ENCODE measurements around the gene OR10G4.

The OR10G4 gene

DNA sequence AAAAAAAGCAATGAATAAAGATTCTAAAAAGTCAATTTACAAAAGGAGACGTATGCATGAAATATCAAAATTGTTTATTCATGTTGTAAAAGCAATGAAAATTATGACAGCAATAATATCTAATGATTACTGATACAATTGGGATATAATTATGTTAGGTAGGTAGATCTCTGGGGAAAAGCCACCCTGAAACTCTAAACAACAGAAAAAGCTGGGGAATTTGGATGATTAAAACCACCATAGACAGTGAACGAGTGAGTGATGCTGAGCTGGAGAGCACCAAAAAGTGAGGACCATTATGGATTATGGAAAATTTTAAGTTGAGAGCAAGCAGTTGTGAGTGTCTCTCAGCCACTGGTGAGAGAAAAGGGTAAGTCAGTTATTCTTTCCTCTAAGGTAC lies 13.7 kb downstream of the OR10G4 start, which contains the start of gene OR10G8:
OR10G8 (plus strand) TSS at position 301 of the 400 bp plus-strand sequence. CDS start 2,825 bp downstream, outside the sequence.
- Histone ChIP-seq H3K79me2 (ENCODE audit: low read length) (no peaks in the 10 kb centered on the region), H3F3A (ENCODE audit: insufficient read depth, low read length) (no peaks in the 10 kb centered on the region), H3K27me3 (replicated peaks; ENCODE audit: insufficient read depth, low read length) (no peaks in the 10 kb centered on the region), H3K9me2 (replicated peaks; ENCODE audit: insufficient read depth, low read length) (no peaks in the 10 kb centered on the region), H3K4me2 (ENCODE audit: low read depth, low read length) (no peak within 1 kb of the TSS), H4K20me1 (ENCODE audit: insufficient read depth, low read length) (no peaks in the 10 kb centered on the region), H3K4me1 (ENCODE audit: low read length) (no peaks in the 10 kb centered on the region), H3K4me3 (ENCODE audit: low read length) (no peak within 1 kb of the TSS), H2AFZ (ENCODE audit: low read length) (no peak within 1 kb of the TSS), H3K9ac (ENCODE audit: low read length) (no peak within 1 kb of the TSS), H3K27ac (ENCODE audit: low read length) (no peak within 1 kb of the TSS), H3K36me3 (replicated peaks; ENCODE audit: insufficient read depth, low read length) (no peaks in the 10 kb centered on the region), H3K9me3 (replicated peaks; ENCODE audit: insufficient read depth, low read length) (no peaks in the 10 kb centered on the region)
- no peak for DNase-seq
- TF ChIP-seq, protein P1, sequence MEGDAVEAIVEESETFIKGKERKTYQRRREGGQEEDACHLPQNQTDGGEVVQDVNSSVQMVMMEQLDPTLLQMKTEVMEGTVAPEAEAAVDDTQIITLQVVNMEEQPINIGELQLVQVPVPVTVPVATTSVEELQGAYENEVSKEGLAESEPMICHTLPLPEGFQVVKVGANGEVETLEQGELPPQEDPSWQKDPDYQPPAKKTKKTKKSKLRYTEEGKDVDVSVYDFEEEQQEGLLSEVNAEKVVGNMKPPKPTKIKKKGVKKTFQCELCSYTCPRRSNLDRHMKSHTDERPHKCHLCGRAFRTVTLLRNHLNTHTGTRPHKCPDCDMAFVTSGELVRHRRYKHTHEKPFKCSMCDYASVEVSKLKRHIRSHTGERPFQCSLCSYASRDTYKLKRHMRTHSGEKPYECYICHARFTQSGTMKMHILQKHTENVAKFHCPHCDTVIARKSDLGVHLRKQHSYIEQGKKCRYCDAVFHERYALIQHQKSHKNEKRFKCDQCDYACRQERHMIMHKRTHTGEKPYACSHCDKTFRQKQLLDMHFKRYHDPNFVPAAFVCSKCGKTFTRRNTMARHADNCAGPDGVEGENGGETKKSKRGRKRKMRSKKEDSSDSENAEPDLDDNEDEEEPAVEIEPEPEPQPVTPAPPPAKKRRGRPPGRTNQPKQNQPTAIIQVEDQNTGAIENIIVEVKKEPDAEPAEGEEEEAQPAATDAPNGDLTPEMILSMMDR (IDR thresholded peaks at IDR 0.05; ENCODE audit: low read length), result no peak
- TF ChIP-seq EZH2 (optimal IDR thresholded peaks at IDR 0.05; ENCODE audit: low read depth, low read length) (no peak), EZH2phosphoT487 (IDR thresholded peaks at IDR 0.05; ENCODE audit: low read length) (no peak)

DNA sequence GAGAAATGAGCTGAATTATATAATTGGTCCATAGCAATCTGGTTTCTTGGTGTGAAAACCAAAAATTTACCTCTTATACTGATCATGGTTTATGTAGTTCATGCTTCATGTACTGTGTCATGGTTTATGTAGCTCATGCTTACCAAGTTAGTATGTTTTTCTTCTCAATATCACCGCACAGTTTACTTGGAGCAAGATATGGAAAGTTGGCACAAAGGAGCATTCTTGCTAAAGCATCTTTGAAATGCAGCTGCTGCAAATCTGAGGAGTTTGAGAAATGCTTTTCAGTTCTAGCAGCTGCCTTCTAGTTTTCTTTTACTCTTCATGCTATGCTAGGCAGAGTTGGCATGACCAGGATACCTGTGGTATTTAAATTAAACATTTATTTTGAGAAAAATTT lies 23.9 kb downstream of the OR10G4 start:
- no peaks in the 10 kb centered on the region for H4K20me1 ChIP-seq (ENCODE audit: insufficient read depth, low read length)
- H3K9me2 ChIP-seq (replicated peaks; ENCODE audit: insufficient read depth, low read length), result no peaks in the 10 kb centered on the region
- H3K4me3 ChIP-seq (ENCODE audit: low read length), result no peak overlapping the region
- no peak overlapping the region for H3K9ac ChIP-seq (ENCODE audit: low read length)
- H3K4me2 ChIP-seq (ENCODE audit: low read depth, low read length), result no peak overlapping the region
- no peaks in the 10 kb centered on the region for H3K9me3 ChIP-seq (replicated peaks; ENCODE audit: insufficient read depth, low read length)
- no peak overlapping the region for H3K27ac ChIP-seq (ENCODE audit: low read length)
- no peak overlapping the region for H2AFZ ChIP-seq (ENCODE audit: low read length)
- DNase-seq, result no peak
- H3K79me2 ChIP-seq (ENCODE audit: low read length), result no peaks in the 10 kb centered on the region
- H3F3A ChIP-seq (ENCODE audit: insufficient read depth, low read length), result no peaks in the 10 kb centered on the region
- H3K27me3 ChIP-seq (replicated peaks; ENCODE audit: insufficient read depth, low read length), result no peaks in the 10 kb centered on the region
- H3K4me1 ChIP-seq (ENCODE audit: low read length), result no peaks in the 10 kb centered on the region
- H3K36me3 ChIP-seq (replicated peaks; ENCODE audit: insufficient read depth, low read length), result no peaks in the 10 kb centered on the region
- TF ChIP-seq EZH2phosphoT487 (IDR thresholded peaks at IDR 0.05; ENCODE audit: low read length) (no peak), EZH2 (optimal IDR thresholded peaks at IDR 0.05; ENCODE audit: low read depth, low read length) (no peak)
- TF ChIP-seq, protein P1 (IDR thresholded peaks at IDR 0.05; ENCODE audit: low read length), result no peak

DNA sequence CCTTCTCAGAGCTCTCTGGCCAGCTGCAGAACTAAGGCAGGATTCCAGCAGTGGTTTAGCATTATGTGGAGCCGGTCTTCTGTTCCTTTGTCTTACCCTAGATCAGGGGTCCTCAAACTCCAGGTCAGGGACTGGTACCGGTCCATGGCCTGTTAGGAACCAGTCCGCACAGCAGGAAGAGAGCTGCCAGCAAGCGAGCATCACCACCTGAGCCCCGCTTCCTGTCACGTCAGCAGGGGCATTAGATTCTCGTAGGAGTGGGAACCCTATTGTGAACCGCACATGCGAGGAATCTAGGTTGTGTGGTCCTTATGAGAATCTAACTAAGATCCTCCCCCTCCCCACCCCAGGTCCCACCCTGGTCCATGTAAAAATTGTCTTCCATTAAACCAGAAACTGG lies 26.8 kb downstream of the OR10G4 start:
- Histone ChIP-seq H3K9me3 (replicated peaks; ENCODE audit: insufficient read depth, low read length) (no peaks in the 10 kb centered on the region), H3K4me2 (ENCODE audit: low read depth, low read length) (no peak overlapping the region), H4K20me1 (ENCODE audit: insufficient read depth, low read length) (no peaks in the 10 kb centered on the region), H3K27ac (ENCODE audit: low read length) (no peak overlapping the region), H3K36me3 (replicated peaks; ENCODE audit: insufficient read depth, low read length) (no peaks in the 10 kb centered on the region), H3K4me3 (ENCODE audit: low read length) (no peak overlapping the region), H3K4me1 (ENCODE audit: low read length) (no peaks in the 10 kb centered on the region), H3K9ac (ENCODE audit: low read length) (no peak overlapping the region), H3K27me3 (replicated peaks; ENCODE audit: insufficient read depth, low read length) (no peaks in the 10 kb centered on the region), H3K79me2 (ENCODE audit: low read length) (no peaks in the 10 kb centered on the region), H2AFZ (ENCODE audit: low read length) (no peak overlapping the region), H3F3A (ENCODE audit: insufficient read depth, low read length) (no peaks in the 10 kb centered on the region), H3K9me2 (replicated peaks; ENCODE audit: insufficient read depth, low read length) (no peaks in the 10 kb centered on the region)
- TF ChIP-seq EZH2phosphoT487 (IDR thresholded peaks at IDR 0.05; ENCODE audit: low read length) (no peak), EZH2 (optimal IDR thresholded peaks at IDR 0.05; ENCODE audit: low read depth, low read length) (no peak)
- TF ChIP-seq, protein P1 (IDR thresholded peaks at IDR 0.05; ENCODE audit: low read length), result no peak
- DNase-seq, result no peak
